ENCODE data around the gene SLC35D2. TPM values are rescaled to one million over a fixed set of nuclear protein-coding genes. Genes with fewer than 3 reads are reported as not detected.

The SLC35D2 gene
- total and polyA plus RNA-seq, 7 donors, result 12.9 to 118 (median 22.4) TPM

- TF ChIP-seq POLR2A (IDR thresholded peaks at IDR 0.05), result no peak
- TF ChIP-seq POLR2AphosphoS5 (IDR thresholded peaks at IDR 0.05), result no peak
- no peak for TF ChIP-seq CTCF (IDR thresholded peaks at IDR 0.05)
- TF ChIP-seq EP300 (IDR thresholded peaks at IDR 0.05), result no peak
- Histone ChIP-seq H3K36me3 (no peaks in the 10 kb centered on the region), H3K4me3 (peak overlapping the region in 1 of 4 donors; percentile 77), H3K27ac (no peak overlapping the region), H3K9me3 (no peaks in the 10 kb centered on the region), H3K4me1 (peaks cover 0 to 36% (median 23%) of the 10 kb centered on the region in 4 donors), H3K27me3 (no peaks in the 10 kb centered on the region)
- intact Hi-C loops (cut with DNase I), result no loop called here
- 44 to 69% methylated on average over 2 of the region's 2 CpGs for WGBS, 2 donors
- no peak for DNase-seq
Measured at GRCh38 chr9:96382175-96382574, 1.3 kb downstream of the SLC35D2 start.

GRCh38 chr9:96381696-96382095 is 1.8 kb downstream of the SLC35D2 start:
- DNase-seq, result peak; percentile 40
- 53 to 82% methylated on average over 4 of the region's 4 CpGs for WGBS, 2 donors
- intact Hi-C loops (cut with DNase I), result no loop called here
- Histone ChIP-seq H3K27ac (no peak overlapping the region), H3K9me3 (no peaks in the 10 kb centered on the region), H3K27me3 (no peaks in the 10 kb centered on the region), H3K4me3 (no peak overlapping the region), H3K36me3 (no peaks in the 10 kb centered on the region), H3K4me1 (peaks cover 0 to 41% (median 26%) of the 10 kb centered on the region in 4 donors)
- TF ChIP-seq POLR2A (IDR thresholded peaks at IDR 0.05) (no peak), EP300 (IDR thresholded peaks at IDR 0.05) (no peak), CTCF (IDR thresholded peaks at IDR 0.05) (no peak), POLR2AphosphoS5 (IDR thresholded peaks at IDR 0.05) (no peak)

- 79 to 93% methylated on average over 4 of the region's 4 CpGs for WGBS, 2 donors
- H3K4me1 ChIP-seq, result peaks cover 0 to 41% (median 26%) of the 10 kb centered on the region in 4 donors
- peak; percentile 46 for DNase-seq
- no peak overlapping the region for H3K4me3 ChIP-seq
- no peak for TF ChIP-seq POLR2AphosphoS5 (IDR thresholded peaks at IDR 0.05)
- TF ChIP-seq POLR2A (IDR thresholded peaks at IDR 0.05), result no peak
- TF ChIP-seq CTCF (IDR thresholded peaks at IDR 0.05), result no peak
- no peak for TF ChIP-seq EP300 (IDR thresholded peaks at IDR 0.05)
- H3K27me3 ChIP-seq, result no peaks in the 10 kb centered on the region
- H3K9me3 ChIP-seq, result no peaks in the 10 kb centered on the region
- no peaks in the 10 kb centered on the region for H3K36me3 ChIP-seq
- intact Hi-C loops (cut with DNase I), result no loop called here
- no peak overlapping the region for H3K27ac ChIP-seq
Measured at GRCh38 chr9:96381125-96381524, 2.4 kb downstream of the SLC35D2 start.

GRCh38 chr9:96379461-96379860 is 4.0 kb downstream of the SLC35D2 start:
- no peak for DNase-seq
- whole genome bisulfite sequencing, 2 donors, result 92 to 95% methylated on average over 2 of the region's 2 CpGs
- H3K9me3 ChIP-seq, result no peaks in the 10 kb centered on the region
- no peak overlapping the region for H3K4me3 ChIP-seq
- intact Hi-C loops (cut with DNase I), result no loop called here
- peaks cover 0 to 41% (median 26%) of the 10 kb centered on the region in 4 donors for H3K4me1 ChIP-seq
- H3K27me3 ChIP-seq, result no peaks in the 10 kb centered on the region
- H3K36me3 ChIP-seq, result no peaks in the 10 kb centered on the region
- H3K27ac ChIP-seq, result no peak overlapping the region
- TF ChIP-seq CTCF (IDR thresholded peaks at IDR 0.05) (no peak), POLR2A (IDR thresholded peaks at IDR 0.05) (no peak), EP300 (IDR thresholded peaks at IDR 0.05) (no peak), POLR2AphosphoS5 (IDR thresholded peaks at IDR 0.05) (no peak)

GRCh38 chr9:96378187-96378586 is 5.3 kb downstream of the SLC35D2 start:
- DNase-seq, result peak; percentile 27
- intact Hi-C loops (cut with DNase I), result no loop called here
- peaks cover 0 to 36% (median 26%) of the 10 kb centered on the region in 4 donors for H3K4me1 ChIP-seq
- no peak overlapping the region for H3K4me3 ChIP-seq
- no peaks in the 10 kb centered on the region for H3K36me3 ChIP-seq
- WGBS, 2 donors, result 85 to 93% methylated on average over 3 of the region's 3 CpGs
- no peaks in the 10 kb centered on the region for H3K27me3 ChIP-seq
- peak overlapping the region in 1 of 4 donors; percentile 3 for H3K27ac ChIP-seq
- TF ChIP-seq EP300 (IDR thresholded peaks at IDR 0.05), result no peak
- TF ChIP-seq CTCF (IDR thresholded peaks at IDR 0.05), result no peak
- TF ChIP-seq POLR2A (IDR thresholded peaks at IDR 0.05), result no peak
- TF ChIP-seq POLR2AphosphoS5 (IDR thresholded peaks at IDR 0.05), result no peak
- H3K9me3 ChIP-seq, result no peaks in the 10 kb centered on the region
